ENCODE measurements around the gene PLXNA4.

The PLXNA4 gene

DNA sequence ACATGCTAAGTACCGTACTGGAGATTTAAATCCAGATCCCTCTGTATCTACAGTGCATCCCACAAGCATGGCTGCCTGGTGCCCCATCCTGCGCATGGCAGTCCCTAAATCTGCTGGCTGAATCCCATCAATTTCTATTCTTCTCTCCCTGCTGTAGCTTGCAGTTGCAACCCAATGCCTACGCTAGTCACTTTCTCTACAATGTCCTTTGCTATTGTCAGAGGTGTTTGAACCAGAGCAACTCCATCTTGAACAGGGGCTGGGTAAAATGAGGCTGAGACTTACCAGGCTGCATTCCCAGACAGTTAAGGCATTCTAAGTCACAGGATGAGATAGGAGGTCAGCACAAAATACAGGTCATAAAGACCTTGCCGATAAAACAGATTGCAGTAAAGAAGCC lies 461.2 kb downstream of the PLXNA4 start:
- Histone ChIP-seq H3K36me3 (ENCODE audit: control insufficient read depth, insufficient read depth, low read length) (no peaks in the 10 kb centered on the region), H3K9me3 (ENCODE audit: control insufficient read depth, low read length) (no peaks in the 10 kb centered on the region), H3K4me3 (ENCODE audit: insufficient read depth, low read depth, low read length) (no peak overlapping the region), H3K27ac (ENCODE audit: insufficient read depth, low read depth, low read length, poor library complexity, severe bottlenecking) (no peak overlapping the region), H3K27me3 (ENCODE audit: control insufficient read depth, insufficient read depth, low read length, poor library complexity, severe bottlenecking) (no peaks in the 10 kb centered on the region), H3K4me1 (ENCODE audit: control insufficient read depth, insufficient read depth, low read length) (peaks cover 10% of the 10 kb centered on the region)
- 92 to 94% methylated on average over 4 of the region's 4 CpGs for WGBS, 2 experiments

DNA sequence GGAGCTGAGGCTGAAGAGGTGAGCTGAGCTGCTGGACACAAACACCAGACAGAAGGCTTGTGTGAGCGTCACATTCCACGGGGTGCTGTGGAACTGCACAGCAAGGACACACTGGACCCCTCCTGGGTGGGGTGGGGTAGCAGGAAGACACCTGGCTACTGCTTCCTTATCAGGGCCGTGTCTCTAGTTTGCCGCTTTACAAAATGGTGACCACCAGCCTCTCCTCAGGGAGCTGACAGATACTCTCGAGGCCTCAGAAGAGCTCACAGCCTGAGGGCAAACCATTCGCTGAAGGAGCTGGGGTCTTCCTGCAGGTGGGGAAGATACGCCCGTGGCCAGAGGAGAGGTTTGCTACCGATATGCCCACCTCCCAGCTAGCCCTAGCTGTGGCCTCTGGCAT lies 461.9 kb downstream of the PLXNA4 start:
- Histone ChIP-seq H3K4me1 (ENCODE audit: control insufficient read depth, insufficient read depth, low read length) (peaks cover 10% of the 10 kb centered on the region), H3K36me3 (ENCODE audit: control insufficient read depth, insufficient read depth, low read length) (no peaks in the 10 kb centered on the region), H3K27ac (ENCODE audit: insufficient read depth, low read depth, low read length, poor library complexity, severe bottlenecking) (no peak overlapping the region), H3K27me3 (ENCODE audit: control insufficient read depth, insufficient read depth, low read length, poor library complexity, severe bottlenecking) (no peaks in the 10 kb centered on the region), H3K9me3 (ENCODE audit: control insufficient read depth, low read length) (no peaks in the 10 kb centered on the region), H3K4me3 (ENCODE audit: insufficient read depth, low read depth, low read length) (no peak overlapping the region)
- 94% methylated on average over 9 of the region's 9 CpGs for WGBS, 2 experiments

DNA sequence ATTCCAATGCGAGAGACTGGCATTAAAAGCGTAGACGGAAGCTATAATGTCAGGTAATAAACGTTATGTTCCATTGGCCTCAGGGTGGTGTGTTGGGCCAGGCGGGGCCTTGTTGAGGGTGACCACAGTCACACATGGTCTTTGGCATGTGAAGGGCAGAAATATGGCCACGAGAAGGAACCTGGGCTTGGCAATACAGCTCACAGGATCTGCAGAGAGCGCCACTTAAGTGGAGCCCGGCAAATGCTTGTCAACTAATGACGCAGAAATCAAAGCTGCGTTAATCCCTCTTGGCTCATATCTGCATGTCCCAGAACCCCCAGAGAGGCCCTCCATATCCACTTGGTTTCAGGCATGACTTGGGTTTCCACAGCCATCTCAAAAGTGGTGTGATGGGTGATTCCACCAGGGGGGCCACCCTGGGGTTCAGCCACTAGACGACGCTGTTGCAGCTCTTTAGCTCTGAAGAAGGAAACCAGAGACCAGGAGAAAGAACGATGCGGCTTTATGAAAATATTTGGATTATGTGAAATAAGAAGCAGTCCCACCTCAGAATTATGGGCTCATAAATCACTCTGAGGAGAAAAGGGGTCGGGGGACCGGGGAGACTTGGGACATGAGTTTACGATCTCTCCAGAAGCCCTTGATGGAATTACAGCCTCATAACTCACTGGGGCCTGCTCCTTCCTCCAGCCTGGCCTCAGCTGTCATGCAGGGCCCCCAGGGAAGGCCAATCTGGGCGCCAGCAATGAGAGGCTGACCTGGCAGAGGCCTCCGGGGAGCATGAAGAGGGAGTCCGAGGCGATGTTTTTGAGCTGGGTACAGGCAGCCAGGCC lies 462.5 kb downstream of the PLXNA4 start:
- Histone ChIP-seq H3K9me3 (ENCODE audit: control insufficient read depth, low read length) (no peaks in the 10 kb centered on the region), H3K4me3 (ENCODE audit: insufficient read depth, low read depth, low read length) (no peak overlapping the region), H3K36me3 (ENCODE audit: control insufficient read depth, insufficient read depth, low read length) (no peaks in the 10 kb centered on the region), H3K27ac (ENCODE audit: insufficient read depth, low read depth, low read length, poor library complexity, severe bottlenecking) (no peak overlapping the region), H3K4me1 (ENCODE audit: control insufficient read depth, insufficient read depth, low read length) (peaks cover 16% of the 10 kb centered on the region), H3K27me3 (ENCODE audit: control insufficient read depth, insufficient read depth, low read length, poor library complexity, severe bottlenecking) (no peaks in the 10 kb centered on the region)
- 93 to 95% methylated on average over 21 of the region's 21 CpGs for WGBS, 2 experiments

DNA sequence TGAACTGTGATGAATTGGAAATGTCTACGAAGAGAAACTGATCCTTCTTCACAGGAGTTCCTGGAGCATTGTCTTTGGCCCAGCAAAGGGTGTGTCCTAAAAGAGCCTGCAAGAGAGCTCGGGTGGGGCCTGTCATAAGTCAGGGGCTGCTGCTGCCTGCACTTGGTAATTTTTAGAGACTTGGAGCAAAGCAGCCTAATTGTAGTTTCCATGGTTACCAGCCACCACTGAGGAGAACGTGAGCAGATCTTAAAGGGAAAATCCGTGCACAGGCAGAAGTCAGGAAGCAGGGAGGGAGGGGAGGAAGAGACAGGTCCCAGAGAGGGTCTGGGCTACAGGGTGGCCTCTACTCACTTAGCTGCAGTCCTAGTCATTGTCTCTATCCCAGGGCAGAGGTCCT lies 463.6 kb downstream of the PLXNA4 start:
- H3K9me3 ChIP-seq (ENCODE audit: control insufficient read depth, low read length), result no peaks in the 10 kb centered on the region
- peaks cover 18% of the 10 kb centered on the region for H3K4me1 ChIP-seq (ENCODE audit: control insufficient read depth, insufficient read depth, low read length)
- H3K36me3 ChIP-seq (ENCODE audit: control insufficient read depth, insufficient read depth, low read length), result no peaks in the 10 kb centered on the region
- H3K4me3 ChIP-seq (ENCODE audit: insufficient read depth, low read depth, low read length), result no peak overlapping the region
- no peaks in the 10 kb centered on the region for H3K27me3 ChIP-seq (ENCODE audit: control insufficient read depth, insufficient read depth, low read length, poor library complexity, severe bottlenecking)
- 70 to 72% methylated on average over 4 of the region's 4 CpGs for WGBS, 2 experiments
- H3K27ac ChIP-seq (ENCODE audit: insufficient read depth, low read depth, low read length, poor library complexity, severe bottlenecking), result no peak overlapping the region

DNA sequence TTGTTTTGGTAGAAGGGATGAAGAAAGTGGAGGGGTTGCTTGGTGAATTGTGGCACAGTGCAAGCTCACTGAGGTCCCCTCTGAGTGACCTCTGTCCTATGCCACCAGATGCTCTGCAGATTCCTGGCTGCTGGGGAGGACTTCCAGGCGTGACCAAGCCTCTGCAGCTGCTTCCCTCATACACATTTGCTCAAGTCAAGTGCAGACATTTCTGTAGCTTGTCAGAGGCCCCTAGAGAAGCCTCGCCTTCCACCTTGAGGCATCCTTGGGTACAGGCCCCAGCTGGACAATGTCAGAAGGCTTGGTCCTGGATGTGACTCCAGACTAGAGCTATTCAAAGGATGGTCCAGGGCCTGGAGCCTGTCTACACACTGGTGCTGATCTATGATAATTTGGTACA lies 464.2 kb downstream of the PLXNA4 start:
- peaks cover 18% of the 10 kb centered on the region for H3K4me1 ChIP-seq (ENCODE audit: control insufficient read depth, insufficient read depth, low read length)
- no peaks in the 10 kb centered on the region for H3K27me3 ChIP-seq (ENCODE audit: control insufficient read depth, insufficient read depth, low read length, poor library complexity, severe bottlenecking)
- no peak overlapping the region for H3K4me3 ChIP-seq (ENCODE audit: insufficient read depth, low read depth, low read length)
- H3K36me3 ChIP-seq (ENCODE audit: control insufficient read depth, insufficient read depth, low read length), result no peaks in the 10 kb centered on the region
- 86 to 96% methylated on average over 2 of the region's 2 CpGs for WGBS, 2 experiments
- no peak overlapping the region for H3K27ac ChIP-seq (ENCODE audit: insufficient read depth, low read depth, low read length, poor library complexity, severe bottlenecking)
- no peaks in the 10 kb centered on the region for H3K9me3 ChIP-seq (ENCODE audit: control insufficient read depth, low read length)

DNA sequence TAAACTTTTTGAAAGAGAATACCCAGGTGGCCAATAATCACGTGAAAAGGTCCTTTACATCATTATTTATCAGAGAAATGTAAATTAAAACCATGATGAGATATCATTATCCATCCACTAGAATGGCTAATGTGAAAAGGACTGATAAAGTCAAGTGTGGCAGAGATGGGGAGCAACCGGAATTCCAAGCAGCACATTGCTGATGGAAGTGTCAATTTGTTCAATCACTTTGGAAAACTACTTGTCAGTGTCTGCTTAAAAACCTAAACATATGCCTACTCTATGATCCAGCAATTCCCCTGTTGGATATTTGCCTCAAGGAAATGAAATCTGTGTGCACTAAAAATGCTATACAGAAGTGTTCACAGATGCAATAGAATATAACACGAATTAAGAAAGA lies 465.6 kb downstream of the PLXNA4 start:
- peaks cover 18% of the 10 kb centered on the region for H3K4me1 ChIP-seq (ENCODE audit: control insufficient read depth, insufficient read depth, low read length)

DNA sequence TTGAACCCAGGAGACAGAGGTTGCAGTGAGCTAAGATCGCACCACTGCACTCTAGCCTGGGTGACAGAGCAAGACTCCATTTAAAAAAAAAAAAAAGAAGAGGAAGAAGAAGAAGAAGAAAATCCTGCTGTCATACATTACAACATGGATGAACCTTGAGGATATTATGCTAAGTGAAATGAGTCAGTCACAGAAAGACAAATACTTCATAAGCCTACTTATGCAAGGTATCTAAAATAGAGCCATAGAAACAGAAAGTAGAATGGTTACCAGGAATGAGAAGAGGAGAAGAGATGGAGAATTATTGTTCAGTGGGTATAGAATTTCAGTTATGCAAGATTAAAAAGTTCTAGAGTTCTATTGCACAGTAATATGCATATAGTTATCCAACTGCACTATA lies 466.5 kb downstream of the PLXNA4 start:
- Histone ChIP-seq H3K27me3 (ENCODE audit: control insufficient read depth, insufficient read depth, low read length, poor library complexity, severe bottlenecking) (no peaks in the 10 kb centered on the region), H3K4me3 (ENCODE audit: insufficient read depth, low read depth, low read length) (no peak overlapping the region), H3K36me3 (ENCODE audit: control insufficient read depth, insufficient read depth, low read length) (no peaks in the 10 kb centered on the region), H3K27ac (ENCODE audit: insufficient read depth, low read depth, low read length, poor library complexity, severe bottlenecking) (no peak overlapping the region), H3K4me1 (ENCODE audit: control insufficient read depth, insufficient read depth, low read length) (peaks cover 18% of the 10 kb centered on the region), H3K9me3 (ENCODE audit: control insufficient read depth, low read length) (no peaks in the 10 kb centered on the region)
- 88 to 95% methylated on average over 1 of the region's 1 CpG for WGBS, 2 experiments

More for the DNA sequence above, 465.6 kb downstream of the PLXNA4 start:
- Histone ChIP-seq H3K27ac (ENCODE audit: insufficient read depth, low read depth, low read length, poor library complexity, severe bottlenecking) (no peak overlapping the region), H3K27me3 (ENCODE audit: control insufficient read depth, insufficient read depth, low read length, poor library complexity, severe bottlenecking) (no peaks in the 10 kb centered on the region), H3K9me3 (ENCODE audit: control insufficient read depth, low read length) (no peaks in the 10 kb centered on the region), H3K4me3 (ENCODE audit: insufficient read depth, low read depth, low read length) (no peak overlapping the region), H3K36me3 (ENCODE audit: control insufficient read depth, insufficient read depth, low read length) (no peaks in the 10 kb centered on the region)
- WGBS, 2 experiments, result 89 to 93% methylated on average over 3 of the region's 3 CpGs

DNA sequence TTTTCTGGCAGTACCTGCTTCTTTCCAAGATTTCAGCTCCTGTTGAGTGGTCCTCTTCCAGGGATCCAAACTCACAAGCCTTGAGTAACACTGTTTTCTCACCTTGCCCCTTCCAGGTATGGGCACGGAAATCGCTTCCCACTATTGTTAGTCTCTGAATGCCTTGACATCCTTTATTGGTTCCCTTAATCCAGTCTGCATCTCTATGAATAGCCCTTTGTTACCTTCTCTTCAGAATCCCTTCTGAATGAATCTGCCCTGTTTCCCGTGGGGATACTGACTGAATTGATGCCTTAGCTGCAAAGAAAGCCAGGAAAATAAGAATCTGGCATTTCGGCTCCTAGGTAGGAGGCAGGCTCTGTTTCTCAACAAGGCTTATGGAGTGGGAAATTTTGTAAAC lies 467.7 kb downstream of the PLXNA4 start:
- Histone ChIP-seq H3K4me1 (ENCODE audit: control insufficient read depth, insufficient read depth, low read length) (peaks cover 18% of the 10 kb centered on the region), H3K36me3 (ENCODE audit: control insufficient read depth, insufficient read depth, low read length) (no peaks in the 10 kb centered on the region), H3K27me3 (ENCODE audit: control insufficient read depth, insufficient read depth, low read length, poor library complexity, severe bottlenecking) (no peaks in the 10 kb centered on the region), H3K9me3 (ENCODE audit: control insufficient read depth, low read length) (no peaks in the 10 kb centered on the region), H3K27ac (ENCODE audit: insufficient read depth, low read depth, low read length, poor library complexity, severe bottlenecking) (no peak overlapping the region), H3K4me3 (ENCODE audit: insufficient read depth, low read depth, low read length) (no peak overlapping the region)
- 13 to 21% methylated on average over 4 of the region's 4 CpGs for WGBS, 2 experiments

DNA sequence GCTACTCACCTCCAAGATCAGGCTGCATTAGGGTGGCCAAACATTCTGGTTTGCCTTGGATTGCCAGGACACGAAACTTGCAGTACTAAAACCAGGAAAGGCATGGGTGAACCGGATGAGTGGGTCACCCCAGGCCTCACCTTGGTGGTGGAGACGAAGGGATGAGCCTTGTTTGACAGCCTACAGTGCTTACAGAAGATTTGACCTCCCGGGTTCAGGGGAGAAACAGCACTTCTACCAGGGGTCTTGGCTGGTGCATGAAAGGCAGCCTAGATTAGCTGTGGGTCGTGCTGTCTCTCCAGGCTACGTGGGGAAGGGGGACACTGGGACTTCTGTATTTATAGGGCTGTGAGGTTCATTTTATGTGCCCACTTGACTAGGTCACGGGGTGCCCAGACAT lies 469.8 kb downstream of the PLXNA4 start:
- no peak overlapping the region for H3K27ac ChIP-seq (ENCODE audit: insufficient read depth, low read depth, low read length, poor library complexity, severe bottlenecking)
- H3K4me1 ChIP-seq (ENCODE audit: control insufficient read depth, insufficient read depth, low read length), result peaks cover 8% of the 10 kb centered on the region
- no peaks in the 10 kb centered on the region for H3K9me3 ChIP-seq (ENCODE audit: control insufficient read depth, low read length)
- no peaks in the 10 kb centered on the region for H3K36me3 ChIP-seq (ENCODE audit: control insufficient read depth, insufficient read depth, low read length)
- H3K4me3 ChIP-seq (ENCODE audit: insufficient read depth, low read depth, low read length), result no peak overlapping the region
- WGBS, 2 experiments, result 92 to 97% methylated on average over 7 of the region's 7 CpGs
- no peaks in the 10 kb centered on the region for H3K27me3 ChIP-seq (ENCODE audit: control insufficient read depth, insufficient read depth, low read length, poor library complexity, severe bottlenecking)

DNA sequence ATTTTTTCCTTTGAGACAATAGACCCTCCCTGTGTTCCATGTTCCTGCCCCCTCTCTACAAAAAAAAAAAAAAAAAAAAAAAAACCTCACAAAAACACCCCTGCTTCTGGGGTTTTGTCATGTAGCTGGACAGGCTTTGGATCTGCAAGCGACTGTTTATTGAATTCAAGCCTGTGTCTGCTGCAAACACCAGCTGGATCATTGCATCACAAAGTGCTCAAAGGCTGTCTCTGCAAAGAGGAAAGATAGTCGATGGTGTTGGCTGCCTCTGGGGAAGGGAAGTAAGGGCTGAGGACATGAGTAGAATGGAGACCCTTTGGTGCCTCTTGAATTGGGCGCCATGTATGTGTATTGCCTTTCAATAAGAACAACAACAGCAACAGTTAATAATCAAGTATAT lies 471.2 kb downstream of the PLXNA4 start:
- Histone ChIP-seq H3K4me3 (ENCODE audit: insufficient read depth, low read depth, low read length) (no peak overlapping the region), H3K4me1 (ENCODE audit: control insufficient read depth, insufficient read depth, low read length) (peaks cover 8% of the 10 kb centered on the region), H3K9me3 (ENCODE audit: control insufficient read depth, low read length) (no peaks in the 10 kb centered on the region), H3K27ac (ENCODE audit: insufficient read depth, low read depth, low read length, poor library complexity, severe bottlenecking) (no peak overlapping the region), H3K36me3 (ENCODE audit: control insufficient read depth, insufficient read depth, low read length) (no peaks in the 10 kb centered on the region), H3K27me3 (ENCODE audit: control insufficient read depth, insufficient read depth, low read length, poor library complexity, severe bottlenecking) (no peaks in the 10 kb centered on the region)
- WGBS, 2 experiments, result 87 to 91% methylated on average over 3 of the region's 3 CpGs

Measured in ectodermal cell (in vitro differentiated cells).